GM12891 (cell line): Measurements from ENCODE around the gene DDX39B.

Source experiments
- DNase-seq: peaks from one replicate; pipeline ENCODE4 v3.0.0; 2011; ENCODE audit warnings: low spot score; ENCODE audit not compliant: insufficient read length
- FAIRE-seq: peaks from 2 replicates; lab custom pipeline; 2011; peaks lifted over from hg19 to GRCh38; lab: Jason Lieb, UNC
- PAX5 ChIP-seq: IDR thresholded peaks from 2 replicates; pipeline ENCODE4 v1.6.1; 2011; ENCODE audit warnings: low read length, moderate library complexity, mild to moderate bottlenecking; ENCODE audit not compliant: insufficient read depth, severe bottlenecking
- POLR2A ChIP-seq: IDR thresholded peaks from 2 replicates; pipeline ENCODE4 v1.6.1; 2011; ENCODE audit warnings: low read depth, low read length, control low read depth
- POLR2AphosphoS5 ChIP-seq: IDR thresholded peaks from 2 replicates; pipeline ENCODE4 v1.6.1; 2011; ENCODE audit warnings: low read depth, low read length, control low read depth
- POU2F2 ChIP-seq: IDR thresholded peaks from 2 replicates; pipeline ENCODE4 v1.6.1; 2011; ENCODE audit warnings: low read depth, mild to moderate bottlenecking, control low read depth, low read length, moderate library complexity
- SPI1 ChIP-seq: IDR thresholded peaks from 2 replicates; pipeline ENCODE4 v1.6.1; 2011; ENCODE audit warnings: low read depth, low read length, control low read depth
- TAF1 ChIP-seq: IDR thresholded peaks from 2 replicates; pipeline ENCODE4 v1.6.1; 2011; ENCODE audit warnings: low read depth, low read length, control low read depth

DDX39B gene

DNA sequence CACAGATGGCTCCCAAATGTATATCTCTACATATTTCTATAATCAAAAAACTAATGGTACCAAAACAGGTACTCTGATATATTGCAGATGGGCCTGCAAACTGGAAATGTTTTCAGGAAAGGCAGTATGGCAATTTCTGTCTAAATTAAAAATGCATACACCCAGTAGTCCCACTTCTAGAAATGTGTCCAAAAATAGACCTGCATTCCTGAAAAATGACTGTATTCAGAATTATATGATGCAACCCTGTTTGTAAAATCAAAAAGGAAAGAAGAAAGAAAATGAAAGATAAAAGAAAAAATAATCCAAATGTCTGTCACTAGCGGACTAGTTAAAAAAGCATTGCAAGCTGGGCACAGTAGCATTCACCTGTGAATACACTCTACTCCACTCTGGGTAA lies 56.7 kb downstream of the DDX39B start:
- no peak for FAIRE-seq
- no peak for DNase-seq
- no peak for TF ChIP-seq POU2F2
- TF ChIP-seq POLR2AphosphoS5 = no peak
- TF ChIP-seq POLR2A = no peak
- TF ChIP-seq PAX5 = no peak
- TF ChIP-seq SPI1 = no peak
- no peak for TF ChIP-seq TAF1

GRCh38 chr6:31483392-31483791 lies 58.4 kb downstream of the DDX39B start:
- TF ChIP-seq POU2F2 (no peak), POLR2A (no peak), TAF1 (no peak), POLR2AphosphoS5 (no peak), PAX5 (no peak)

GRCh38 chr6:31480574-31480973 lies 61.2 kb downstream of the DDX39B start:
- FAIRE-seq = no peak
- no peak for DNase-seq
- TF ChIP-seq POLR2A (no peak), PAX5 (no peak), TAF1 (no peak), POU2F2 (no peak), POLR2AphosphoS5 (no peak), SPI1 (no peak)

More at GRCh38 chr6:31483392-31483791, 58.4 kb downstream of the DDX39B start:
- DNase-seq (no peak), FAIRE-seq (no peak)
